Stimulated activated CD8-positive, alpha-beta memory T cell treated with anti-CD3 and anti-CD28 coated beads, Interleukin-7, amount 100 ng/mL, for 4 hours (primary cell): ENCODE measurements around the gene SOX8.

Experiments used
- DNase-seq, 2 donors: peaks; one replicate each; pipeline ENCODE4 v3.0.0-alpha.2; 2020; ENCODE audit warnings: low read depth in 2 of 2

Gene SOX8

GRCh38 chr16:987906-988305, 6.3 kb downstream of the SOX8 start:
- DNase-seq: no peak

GRCh38 chr16:988471-989353, 7.1 kb downstream of the SOX8 start:
- DNase-seq: no peak

GRCh38 chr16:989354-989814, 7.8 kb downstream of the SOX8 start:
- DNase-seq: no peak

- DNase-seq: no peak
These were observed 9.1 kb downstream of the SOX8 start for GRCh38 chr16:990516-991291.

GRCh38 chr16:991345-991744, 9.8 kb downstream of the SOX8 start:
- DNase-seq: no peak

GRCh38 chr16:991773-992172, 10.2 kb downstream of the SOX8 start:
- no peak for DNase-seq

- no peak for DNase-seq
These were observed 12.2 kb downstream of the SOX8 start for GRCh38 chr16:993731-994130.

- DNase-seq: no peak
These were observed 13.5 kb downstream of the SOX8 start for GRCh38 chr16:995087-995486.

GRCh38 chr16:995783-996182, 14.2 kb downstream of the SOX8 start:
- DNase-seq: no peak

- DNase-seq: no peak
These were observed 15.1 kb downstream of the SOX8 start for GRCh38 chr16:996681-997080.

GRCh38 chr16:997440-998051, 16.0 kb downstream of the SOX8 start:
- DNase-seq: peak; percentile 75 to 84

- DNase-seq: no peak
These were observed 16.6 kb downstream of the SOX8 start for GRCh38 chr16:998211-998610.

GRCh38 chr16:998615-999014, 17.0 kb downstream of the SOX8 start:
- no peak for DNase-seq

GRCh38 chr16:999677-1000076, 18.1 kb downstream of the SOX8 start:
- DNase-seq: no peak

GRCh38 chr16:1000608-1001007, 19.0 kb downstream of the SOX8 start:
- no peak for DNase-seq

GRCh38 chr16:1001096-1001495, 19.5 kb downstream of the SOX8 start:
- DNase-seq: no peak

GRCh38 chr16:1002399-1003166, 21.0 kb downstream of the SOX8 start:
- DNase-seq: peak; percentile 75 to 80

GRCh38 chr16:1003391-1004347, 22.1 kb downstream of the SOX8 start:
- DNase-seq: peak in 1 of 2 donors; percentile 37

GRCh38 chr16:1005286-1005685, 23.7 kb downstream of the SOX8 start:
- DNase-seq: no peak

GRCh38 chr16:1006781-1007180, 25.2 kb downstream of the SOX8 start:
- no peak for DNase-seq
